Kidney (tissue), 14 donors: ENCODE measurements around the gene MAD2L2. TPM values are rescaled to one million over a fixed set of nuclear protein-coding genes. Genes with fewer than 3 reads are reported as not detected.

Experiments used
- DNase-seq, 5 donors: peaks; one replicate each; pipeline ENCODE4 v3.0.0-alpha.2; 2013 to 2020
- FAIRE-seq: peaks from 2 replicates; lab custom pipeline; 2012; peaks lifted over from hg19 to GRCh38; lab: Jason Lieb, UNC
- H3K27ac ChIP-seq, 2 donors: one replicate each; pipeline ENCODE4 v1.7.0; 2013; ENCODE audit warnings: low read depth in 2 of 2, low read length in 2 of 2, inconsistent platforms in 1 of 2
- H3K27me3 ChIP-seq: one replicate; pipeline ENCODE4 v1.7.1; 2013; ENCODE audit warnings: low read length, inconsistent platforms; ENCODE audit not compliant: control insufficient read depth, insufficient read depth
- H3K36me3 ChIP-seq, 3 donors: one replicate each; pipeline versions ENCODE4 v1.7.0 to v1.7.1; 2013; ENCODE audit warnings: low read length in 3 of 3, control low read depth in 1 of 3, inconsistent platforms in 1 of 3; ENCODE audit not compliant: insufficient read depth in 3 of 3, control insufficient read depth in 2 of 3
- H3K4me1 ChIP-seq, 3 donors: one replicate each; pipeline versions ENCODE4 v1.7.0 to v1.7.1; 2013; ENCODE audit warnings: low read length in 3 of 3, inconsistent platforms in 1 of 3, low read depth in 1 of 3; ENCODE audit not compliant: control insufficient read depth in 2 of 3, insufficient read depth in 2 of 3
- H3K4me3 ChIP-seq, 3 donors: one replicate each; pipeline versions ENCODE4 v1.7.0 to v1.8.1; 2013; ENCODE audit warnings: low read length in 3 of 3, control low read depth in 1 of 3, inconsistent platforms in 1 of 3
- H3K9ac ChIP-seq, 3 donors: one replicate each; pipeline versions ENCODE4 v1.7.0 to v1.7.1; 2013; ENCODE audit warnings: low read length in 3 of 3, control low read depth in 1 of 3, inconsistent platforms in 1 of 3
- H3K9me3 ChIP-seq, 3 donors: one replicate each; pipeline versions ENCODE4 v1.7.0 to v1.7.1; 2013; ENCODE audit warnings: low read length in 3 of 3, control low read depth in 1 of 3, inconsistent platforms in 1 of 3; ENCODE audit not compliant: control insufficient read depth in 2 of 3, insufficient read depth in 1 of 3
- CTCF ChIP-seq: IDR thresholded peaks from 3 replicates; pipeline ENCODE4 v1.5.1; 2012; ENCODE audit warnings: mild to moderate bottlenecking, moderate library complexity, borderline replicate concordance; ENCODE audit not compliant: insufficient read depth; ENCODE audit errors: extremely low read depth
- intact Hi-C: fragments of 100-400 bp; cut with DNase I; formaldehyde crosslinking; loops from one replicate; pipeline ENCODE4 v1.11.1; 2022
- polyA plus RNA-seq: library from polyadenylated mRNA; stranded (reverse); fragments of 350-450 nt; fragmentation: Illumina TruSeq; extraction: RNeasy Lipid Tissue Mini Kit (QIAGEN cat#74804); gene quantifications from one replicate; pipeline ENCODE4 v1.2.3, GENCODE V29; 2014; ENCODE audit warnings: low read depth, low replicate concordance; ENCODE audit not compliant: insufficient read depth
- total RNA-seq: library from RNA; stranded (reverse); fragmentation: NEBNext Ultra II Directional; extraction: Animal tissue kit (Norgen Biotek cat#: 25700); gene quantifications from one replicate; pipeline ENCODE4 v1.2.1, GENCODE V29; 2021
- donor health status: control.
- donor health status: control.
- donor health status: control.
- donor health status: control.
- donor health status: control.
- donor health status: DM: yes; HTN: yes; CAD: no.
- donor health status: Normal renal cell carcinoma (clear cell type).

MAD2L2 gene
- total and polyA plus RNA-seq, 2 donors from 2014 or later = 36.8 to 51.7 TPM

GRCh38 chr1:11704691-11705475 lies 23.9 kb upstream of the MAD2L2 start:
- Histone ChIP-seq H3K4me1 (peaks cover 0 to 10% (median 5%) of the 10 kb centered on the region in 3 donors), H3K27ac (no peak overlapping the region), H3K36me3 (no peaks in the 10 kb centered on the region), H3K9me3 (peaks cover 0 to 2% (median 0%) of the 10 kb centered on the region in 3 donors), H3K4me3 (no peak overlapping the region), H3K27me3 (peaks cover 5% of the 10 kb centered on the region), H3K9ac (no peak overlapping the region)
- TF ChIP-seq CTCF = no peak
- intact Hi-C loops = no loop called here
- FAIRE-seq = no peak
- DNase-seq = peak in 4 of 5 donors; percentile 61 to 79 (median 70)

GRCh38 chr1:11704194-11704529 lies 23.2 kb upstream of the MAD2L2 start:
- no peak overlapping the region for H3K9ac ChIP-seq
- H3K36me3 ChIP-seq = no peaks in the 10 kb centered on the region
- peaks cover 0 to 2% (median 0%) of the 10 kb centered on the region in 3 donors for H3K9me3 ChIP-seq
- FAIRE-seq (no peak), DNase-seq (peak in 1 of 5 donors; percentile 13)
- intact Hi-C loops = no loop called here
- peaks cover 0 to 10% (median 5%) of the 10 kb centered on the region in 3 donors for H3K4me1 ChIP-seq
- H3K27me3 ChIP-seq = peaks cover 5% of the 10 kb centered on the region
- no peak overlapping the region for H3K4me3 ChIP-seq
- no peak overlapping the region for H3K27ac ChIP-seq
- TF ChIP-seq CTCF = no peak

- Histone ChIP-seq H3K36me3 (no peaks in the 10 kb centered on the region), H3K4me1 (peaks cover 0 to 10% (median 5%) of the 10 kb centered on the region in 3 donors), H3K4me3 (no peak overlapping the region), H3K27me3 (peaks cover 5% of the 10 kb centered on the region), H3K27ac (no peak overlapping the region), H3K9me3 (peaks cover 0 to 2% (median 0%) of the 10 kb centered on the region in 3 donors), H3K9ac (no peak overlapping the region)
- DNase-seq (no peak), FAIRE-seq (no peak)
- TF ChIP-seq CTCF = no peak
- intact Hi-C loops = no loop called here
These were observed 22.6 kb upstream of the MAD2L2 start for GRCh38 chr1:11703357-11704193.
